HepG2 (cell line): Measurements from ENCODE around the gene DLX5. TPM values are rescaled to one million over a fixed set of nuclear protein-coding genes. Genes with fewer than 3 reads are reported as not detected.

Experiments used
- ADNP ChIP-seq: sonication (generic); formaldehyde crosslinking; IDR thresholded peaks from 2 replicates; pipeline ENCODE4 v1.4.0; 2020; ENCODE audit warnings: missing genetic modification reagents
- ERF ChIP-seq: IDR thresholded peaks from 2 replicates; pipeline ENCODE4 v1.6.1; 2018; ENCODE audit warnings: missing biosample characterization, missing genetic modification reagents
- ETV5 ChIP-seq: IDR thresholded peaks from 2 replicates; pipeline ENCODE4 v1.6.1; 2018; ENCODE audit warnings: missing biosample characterization, missing genetic modification reagents, inconsistent platforms, borderline replicate concordance
- GATA4 ChIP-seq: sonication (generic); IDR thresholded peaks from 2 replicates; pipeline ENCODE4 v1.6.1; 2016; ENCODE audit warnings: antibody characterized with exemption, low read depth, borderline replicate concordance
- HDAC2 ChIP-seq: sonication (generic); formaldehyde crosslinking; IDR thresholded peaks from 2 replicates; pipeline ENCODE4 v1.4.0; 2020; ENCODE audit warnings: missing genetic modification reagents
- KDM5B ChIP-seq: sonication (generic); formaldehyde crosslinking; IDR thresholded peaks from 2 replicates; pipeline ENCODE4 v1.4.0; 2020; ENCODE audit warnings: missing genetic modification reagents, mild to moderate bottlenecking, borderline replicate concordance
- MXI1 ChIP-seq: IDR thresholded peaks from 3 replicates; pipeline ENCODE4 v1.6.1; 2012; ENCODE audit warnings: low read depth, low read length, inconsistent platforms, borderline replicate concordance
- PPARG ChIP-seq: conservative IDR thresholded peaks from 2 replicates; pipeline ENCODE4 v1.6.1; 2016; ENCODE audit warnings: missing biosample characterization, missing genetic modification reagents
- PRPF4 ChIP-seq: fragments of 200-400 bp; formaldehyde crosslinking; IDR thresholded peaks from 2 replicates; pipeline ENCODE4 v1.6.1; 2016; ENCODE audit warnings: low read length, low read depth; ENCODE audit not compliant: poor library complexity, severe bottlenecking
- REPIN1 ChIP-seq: sonication (generic); formaldehyde crosslinking; IDR thresholded peaks from 2 replicates; pipeline ENCODE4 v1.8.0; 2022; ENCODE audit warnings: missing genetic modification reagents, low read depth, mild to moderate bottlenecking, borderline replicate concordance
- SMARCE1 ChIP-seq: fragments of 450-650 bp; IDR thresholded peaks from 2 replicates; pipeline ENCODE4 v1.6.1; 2017; ENCODE audit warnings: borderline replicate concordance
- TAF15 ChIP-seq: fragments of 200-400 bp; formaldehyde crosslinking; IDR thresholded peaks from one replicate; pipeline ENCODE4 v1.6.1; 2018; ENCODE audit warnings: mild to moderate bottlenecking, low read depth, low read length; ENCODE audit not compliant: poor library complexity, severe bottlenecking
- THYN1 ChIP-seq: sonication (generic); formaldehyde crosslinking; IDR thresholded peaks from 2 replicates; pipeline ENCODE4 v1.8.1; 2023; ENCODE audit warnings: low read depth, mild to moderate bottlenecking, moderate library complexity, missing genetic modification reagents, borderline replicate concordance
- ZIK1 ChIP-seq: sonication (generic); formaldehyde crosslinking; IDR thresholded peaks from 2 replicates; pipeline ENCODE4 v1.5.0; 2020; ENCODE audit warnings: mild to moderate bottlenecking, low read depth, missing genetic modification reagents, borderline replicate concordance
- ZNF138 ChIP-seq: sonication (generic); formaldehyde crosslinking; IDR thresholded peaks from 2 replicates; pipeline ENCODE4 v1.5.0; 2020; ENCODE audit warnings: mild to moderate bottlenecking, low read depth, missing genetic modification reagents
- ZNF274 ChIP-seq: sonication (generic); formaldehyde crosslinking; IDR thresholded peaks from 2 replicates; pipeline ENCODE4 v1.5.1; 2020; ENCODE audit warnings: mild to moderate bottlenecking, missing genetic modification reagents
- ZNF564 ChIP-seq: sonication (generic); formaldehyde crosslinking; IDR thresholded peaks from 2 replicates; pipeline ENCODE4 v1.8.1; 2023; ENCODE audit warnings: mild to moderate bottlenecking, missing genetic modification reagents
- ZNF570 ChIP-seq: sonication (generic); formaldehyde crosslinking; IDR thresholded peaks from 2 replicates; pipeline ENCODE4 v1.4.0; 2020; ENCODE audit warnings: mild to moderate bottlenecking, missing genetic modification reagents, borderline replicate concordance
- ZNF839 ChIP-seq: sonication (generic); formaldehyde crosslinking; IDR thresholded peaks from 2 replicates; pipeline ENCODE4 v1.4.0; 2020; ENCODE audit warnings: missing genetic modification reagents, mild to moderate bottlenecking, borderline replicate concordance
- ZSCAN31 ChIP-seq: sonication (generic); formaldehyde crosslinking; IDR thresholded peaks from 2 replicates; pipeline ENCODE4 v1.5.0; 2020; ENCODE audit warnings: low read depth, mild to moderate bottlenecking, missing genetic modification reagents
- polyA plus RNA-seq, 8 experiments: library from polyadenylated mRNA; depleted of rRNA in 3 of 8; stranded (reverse) in 7 of 8; unstranded in 1 of 8; fragments of >200 nt; fragmentation: Illumina TruSeq in 4 of 8; extraction: Trizol in 4 of 8; gene quantifications; 2 replicates each; pipeline versions ENCODE4 v1.2.1 to v1.2.3, GENCODE V29; 2011 to 2016; ENCODE audit warnings: low read depth in 4 of 8, missing spikeins in 1 of 8, mixed read lengths in 1 of 8; ENCODE audit not compliant: insufficient read depth in 1 of 8
- total RNA-seq, 5 experiments: library from RNA; depleted of rRNA; stranded (reverse); fragments of >200 nt; fragmentation: Illumina TruSeq; extraction: Trizol; gene quantifications; 2 replicates each; pipeline ENCODE4 v1.2.3, GENCODE V29; 2016; ENCODE audit warnings: low read depth in 1 of 5
- TF ChIP-seq, protein P1 (sequence below): sonication (generic); formaldehyde crosslinking; IDR thresholded peaks from 2 replicates; pipeline ENCODE4 v1.9.0; 2021; ENCODE audit warnings: missing genetic modification reagents, borderline replicate concordance
- TF ChIP-seq, protein P2 (sequence below): sonication (generic); formaldehyde crosslinking; IDR thresholded peaks from 2 replicates; pipeline ENCODE4 v1.8.1; 2023; ENCODE audit warnings: mild to moderate bottlenecking, missing genetic modification reagents
- TF ChIP-seq, protein P3 (sequence below): sonication (generic); formaldehyde crosslinking; IDR thresholded peaks from 2 replicates; pipeline ENCODE4 v1.8.1; 2023; ENCODE audit warnings: mild to moderate bottlenecking, missing genetic modification reagents, borderline replicate concordance
- TF ChIP-seq, protein P4 (sequence below): IDR thresholded peaks from 2 replicates; pipeline ENCODE4 v1.6.1; 2016; ENCODE audit warnings: low read depth, control low read depth
- TF ChIP-seq, protein P5 (sequence below): sonication (generic); formaldehyde crosslinking; IDR thresholded peaks from 2 replicates; pipeline ENCODE4 v1.5.0; 2020; ENCODE audit warnings: missing genetic modification reagents

Gene DLX5
- total and polyA plus RNA-seq, 2 of the 13 experiments (the other 11 are each of a cell fraction or from before 2014, with no cell fraction given), result not detected

DNA sequence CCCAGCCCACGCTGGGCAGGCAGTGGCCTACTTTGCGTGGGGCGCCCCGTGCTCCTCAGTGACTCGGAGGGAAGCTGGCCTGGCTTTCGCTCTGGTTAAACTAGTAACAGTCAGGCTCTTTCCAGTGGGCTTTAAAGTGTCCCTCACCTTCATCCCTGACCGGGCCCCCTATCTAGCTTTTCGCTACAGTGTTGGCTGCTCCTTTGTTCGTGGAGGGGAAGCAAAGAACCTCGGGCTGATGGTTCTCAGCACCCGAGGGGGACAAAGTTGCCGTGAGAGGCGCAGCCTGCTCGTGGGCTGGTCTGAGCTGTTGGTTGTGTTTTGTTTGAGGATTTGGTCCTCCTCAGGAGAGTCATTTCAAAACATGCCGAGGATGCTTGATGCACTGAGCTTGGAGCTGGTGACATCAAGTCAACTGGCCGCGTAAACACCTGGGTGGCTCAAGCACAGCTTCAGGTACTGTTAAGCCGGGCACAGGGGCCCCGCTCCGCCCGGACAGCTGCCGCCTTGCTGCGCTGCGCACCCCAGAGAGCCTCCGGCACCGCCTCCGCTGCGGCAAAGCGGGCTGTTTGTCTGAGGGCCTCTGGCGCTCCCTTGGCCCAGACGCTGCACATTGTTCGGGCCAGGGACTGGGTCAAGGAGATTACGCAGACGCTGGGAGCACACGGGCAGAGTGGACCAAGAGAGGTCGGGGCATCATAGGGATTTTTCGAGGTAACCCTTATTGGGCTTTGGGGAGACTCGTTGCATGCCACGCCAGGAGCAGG is 17.6 kb downstream of the DLX5 start (continued):
- TF ChIP-seq ZSCAN31 (CRISPR knock-in tag), result no peak
- TF ChIP-seq, protein P1, sequence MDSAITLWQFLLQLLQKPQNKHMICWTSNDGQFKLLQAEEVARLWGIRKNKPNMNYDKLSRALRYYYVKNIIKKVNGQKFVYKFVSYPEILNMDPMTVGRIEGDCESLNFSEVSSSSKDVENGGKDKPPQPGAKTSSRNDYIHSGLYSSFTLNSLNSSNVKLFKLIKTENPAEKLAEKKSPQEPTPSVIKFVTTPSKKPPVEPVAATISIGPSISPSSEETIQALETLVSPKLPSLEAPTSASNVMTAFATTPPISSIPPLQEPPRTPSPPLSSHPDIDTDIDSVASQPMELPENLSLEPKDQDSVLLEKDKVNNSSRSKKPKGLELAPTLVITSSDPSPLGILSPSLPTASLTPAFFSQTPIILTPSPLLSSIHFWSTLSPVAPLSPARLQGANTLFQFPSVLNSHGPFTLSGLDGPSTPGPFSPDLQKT (CRISPR knock-in tag), result no peak
- no peak for TF ChIP-seq TAF15
- no peak for TF ChIP-seq ZNF138 (CRISPR knock-in tag)
- TF ChIP-seq, protein P2, sequence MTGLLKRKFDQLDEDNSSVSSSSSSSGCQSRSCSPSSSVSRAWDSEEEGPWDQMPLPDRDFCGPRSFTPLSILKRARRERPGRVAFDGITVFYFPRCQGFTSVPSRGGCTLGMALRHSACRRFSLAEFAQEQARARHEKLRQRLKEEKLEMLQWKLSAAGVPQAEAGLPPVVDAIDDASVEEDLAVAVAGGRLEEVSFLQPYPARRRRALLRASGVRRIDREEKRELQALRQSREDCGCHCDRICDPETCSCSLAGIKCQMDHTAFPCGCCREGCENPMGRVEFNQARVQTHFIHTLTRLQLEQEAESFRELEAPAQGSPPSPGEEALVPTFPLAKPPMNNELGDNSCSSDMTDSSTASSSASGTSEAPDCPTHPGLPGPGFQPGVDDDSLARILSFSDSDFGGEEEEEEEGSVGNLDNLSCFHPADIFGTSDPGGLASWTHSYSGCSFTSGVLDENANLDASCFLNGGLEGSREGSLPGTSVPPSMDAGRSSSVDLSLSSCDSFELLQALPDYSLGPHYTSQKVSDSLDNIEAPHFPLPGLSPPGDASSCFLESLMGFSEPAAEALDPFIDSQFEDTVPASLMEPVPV, result no peak
- TF ChIP-seq THYN1 (CRISPR knock-in tag), result no peak
- no peak for TF ChIP-seq SMARCE1
- TF ChIP-seq ZNF570 (CRISPR knock-in tag), result no peak
- TF ChIP-seq, protein P3, sequence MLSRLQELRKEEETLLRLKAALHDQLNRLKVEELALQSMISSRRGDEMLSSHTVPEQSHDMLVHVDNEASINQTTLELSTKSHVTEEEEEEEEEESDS (CRISPR knock-in tag), result no peak
- TF ChIP-seq, protein P4, sequence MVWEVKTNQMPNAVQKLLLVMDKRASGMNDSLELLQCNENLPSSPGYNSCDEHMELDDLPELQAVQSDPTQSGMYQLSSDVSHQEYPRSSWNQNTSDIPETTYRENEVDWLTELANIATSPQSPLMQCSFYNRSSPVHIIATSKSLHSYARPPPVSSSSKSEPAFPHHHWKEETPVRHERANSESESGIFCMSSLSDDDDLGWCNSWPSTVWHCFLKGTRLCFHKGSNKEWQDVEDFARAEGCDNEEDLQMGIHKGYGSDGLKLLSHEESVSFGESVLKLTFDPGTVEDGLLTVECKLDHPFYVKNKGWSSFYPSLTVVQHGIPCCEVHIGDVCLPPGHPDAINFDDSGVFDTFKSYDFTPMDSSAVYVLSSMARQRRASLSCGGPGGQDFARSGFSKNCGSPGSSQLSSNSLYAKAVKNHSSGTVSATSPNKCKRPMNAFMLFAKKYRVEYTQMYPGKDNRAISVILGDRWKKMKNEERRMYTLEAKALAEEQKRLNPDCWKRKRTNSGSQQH (CRISPR knock-in tag), result no peak
- TF ChIP-seq PRPF4, result no peak
- no peak for TF ChIP-seq ADNP
- no peak for TF ChIP-seq HDAC2 (CRISPR knock-in tag)
- no peak for TF ChIP-seq ZNF839
- no peak for TF ChIP-seq ZNF564 (CRISPR knock-in tag)
- TF ChIP-seq KDM5B, result no peak
- no peak for TF ChIP-seq ETV5 (CRISPR knock-in tag)
- no peak for TF ChIP-seq REPIN1 (CRISPR knock-in tag)
- TF ChIP-seq, protein P5, sequence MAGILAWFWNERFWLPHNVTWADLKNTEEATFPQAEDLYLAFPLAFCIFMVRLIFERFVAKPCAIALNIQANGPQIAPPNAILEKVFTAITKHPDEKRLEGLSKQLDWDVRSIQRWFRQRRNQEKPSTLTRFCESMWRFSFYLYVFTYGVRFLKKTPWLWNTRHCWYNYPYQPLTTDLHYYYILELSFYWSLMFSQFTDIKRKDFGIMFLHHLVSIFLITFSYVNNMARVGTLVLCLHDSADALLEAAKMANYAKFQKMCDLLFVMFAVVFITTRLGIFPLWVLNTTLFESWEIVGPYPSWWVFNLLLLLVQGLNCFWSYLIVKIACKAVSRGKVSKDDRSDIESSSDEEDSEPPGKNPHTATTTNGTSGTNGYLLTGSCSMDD, result no peak
- no peak for TF ChIP-seq ERF (CRISPR knock-in tag)
- TF ChIP-seq PPARG (CRISPR knock-in tag), result no peak
- no peak for TF ChIP-seq MXI1
- no peak for TF ChIP-seq ZIK1 (CRISPR knock-in tag)
- TF ChIP-seq GATA4, result no peak
- no peak; the same call in 1 of the 2 replicates for TF ChIP-seq ZNF274
